Measurements from ENCODE around the gene COL9A3. TPM values are rescaled to one million over a fixed set of nuclear protein-coding genes. Genes with fewer than 3 reads are reported as not detected.

Gene COL9A3
- total RNA-seq, 1 experiment from 2014 or later, result 150 TPM

GRCh38 chr20:62776035-62776691 lies 40.7 kb upstream of the COL9A3 start:
- H3K27ac ChIP-seq (ENCODE audit: insufficient read length, low read depth, low read length), result no peak overlapping the region
- TF ChIP-seq, protein P1, sequence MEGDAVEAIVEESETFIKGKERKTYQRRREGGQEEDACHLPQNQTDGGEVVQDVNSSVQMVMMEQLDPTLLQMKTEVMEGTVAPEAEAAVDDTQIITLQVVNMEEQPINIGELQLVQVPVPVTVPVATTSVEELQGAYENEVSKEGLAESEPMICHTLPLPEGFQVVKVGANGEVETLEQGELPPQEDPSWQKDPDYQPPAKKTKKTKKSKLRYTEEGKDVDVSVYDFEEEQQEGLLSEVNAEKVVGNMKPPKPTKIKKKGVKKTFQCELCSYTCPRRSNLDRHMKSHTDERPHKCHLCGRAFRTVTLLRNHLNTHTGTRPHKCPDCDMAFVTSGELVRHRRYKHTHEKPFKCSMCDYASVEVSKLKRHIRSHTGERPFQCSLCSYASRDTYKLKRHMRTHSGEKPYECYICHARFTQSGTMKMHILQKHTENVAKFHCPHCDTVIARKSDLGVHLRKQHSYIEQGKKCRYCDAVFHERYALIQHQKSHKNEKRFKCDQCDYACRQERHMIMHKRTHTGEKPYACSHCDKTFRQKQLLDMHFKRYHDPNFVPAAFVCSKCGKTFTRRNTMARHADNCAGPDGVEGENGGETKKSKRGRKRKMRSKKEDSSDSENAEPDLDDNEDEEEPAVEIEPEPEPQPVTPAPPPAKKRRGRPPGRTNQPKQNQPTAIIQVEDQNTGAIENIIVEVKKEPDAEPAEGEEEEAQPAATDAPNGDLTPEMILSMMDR (conservative IDR thresholded peaks at IDR 0.05), result no peak
- no peaks in the 10 kb centered on the region for H3K9me3 ChIP-seq (ENCODE audit: control insufficient read depth, low read depth, low read length)
- H3K56ac ChIP-seq (ENCODE audit: insufficient read length, low read depth, low read length), result no peak overlapping the region
- no peaks in the 10 kb centered on the region for H3K27me3 ChIP-seq (ENCODE audit: insufficient read depth, low read length)
- no peak overlapping the region for H2AK5ac ChIP-seq (ENCODE audit: insufficient read length, low read length)
- no peaks in the 10 kb centered on the region for H3K79me1 ChIP-seq (ENCODE audit: insufficient read depth, low read depth, low read length, poor library complexity, severe bottlenecking)
- H4K91ac ChIP-seq (ENCODE audit: insufficient read length, low read depth, low read length), result peak overlapping the region; percentile 4
- no peak overlapping the region for H3K23ac ChIP-seq (ENCODE audit: insufficient read length, low read depth, low read length)
- no peaks in the 10 kb centered on the region for H4K20me1 ChIP-seq (ENCODE audit: control insufficient read depth, insufficient read depth, insufficient read length)
- H3K4me1 Mint-ChIP-seq, result peaks cover 2 to 15% of the 10 kb centered on the region in 2 experiments; a peak in 3 of 4 replicates
- H3K36me3 Mint-ChIP-seq (ENCODE audit: insufficient read depth in 1 of 3, low read depth in 3 of 3), result no peaks in the 10 kb centered on the region; a peak in 1 of 7 replicates
- no peak overlapping the region for H2BK5ac ChIP-seq (ENCODE audit: insufficient read length, low read length)
- H4K8ac ChIP-seq (replicated peaks; ENCODE audit: insufficient read length, low read depth, low read length), result no peak overlapping the region
- no peak overlapping the region for H3K4me3 Mint-ChIP-seq
- H2AFZ ChIP-seq (ENCODE audit: low read length), result no peak overlapping the region
- H3K27me3 Mint-ChIP-seq (ENCODE audit: low read depth), result peaks cover 8% of the 10 kb centered on the region
- no peak overlapping the region for H2BK20ac ChIP-seq (ENCODE audit: low read depth, low read length, poor library complexity, severe bottlenecking)
- peaks cover 3% of the 10 kb centered on the region; the same call in 1 of the 2 replicates for H3K4me1 ChIP-seq (ENCODE audit: insufficient read depth, low read length)
- H3K79me2 ChIP-seq (ENCODE audit: insufficient read depth, low read length), result no peaks in the 10 kb centered on the region
- no peak overlapping the region; the same call in 1 of the 2 replicates for H3K14ac ChIP-seq (ENCODE audit: insufficient read depth, low read length)
- no CpG with 5 or more reads among the region's 24 CpGs for WGBS (ENCODE audit: extremely low coverage, insufficient read length, low lambda C conversion rate)
- peak overlapping the region in 2 of 3 experiments; percentile 54 to 73; a peak in 2 of 7 replicates for H3K27ac Mint-ChIP-seq
- H3K9ac ChIP-seq (ENCODE audit: extremely low read depth, insufficient read length, low read length), result no peak overlapping the region
- no peaks in the 10 kb centered on the region; a peak in 1 of 5 replicates for H3K9me3 Mint-ChIP-seq
- no peak overlapping the region for H3K4ac ChIP-seq (ENCODE audit: low read depth, low read length)
- no peak overlapping the region for H2BK15ac ChIP-seq (ENCODE audit: low read depth, low read length)
- H3T11ph ChIP-seq (ENCODE audit: low read length), result no peak overlapping the region
- H3K4me2 ChIP-seq (ENCODE audit: insufficient read depth, insufficient read length, low read length), result no peak overlapping the region
- no peak overlapping the region for H4K5ac ChIP-seq (ENCODE audit: insufficient read length, low read depth, low read length)
- no peak overlapping the region for H2BK120ac ChIP-seq (ENCODE audit: low read depth, low read length, poor library complexity, severe bottlenecking)
- no peaks in the 10 kb centered on the region for H3K23me2 ChIP-seq (ENCODE audit: insufficient read length, low read depth, low read length, poor library complexity, severe bottlenecking)
- no peak overlapping the region for H2BK12ac ChIP-seq (ENCODE audit: insufficient read length, low read depth, low read length)
- no peak for DNase-seq
- H3K18ac ChIP-seq (ENCODE audit: insufficient read length, low read depth, low read length), result no peak overlapping the region

Measured in H9 (cell line).